NCI-H2196 treated with DMSO at 0.1 percent for 48 hours (cell line): Measurements from ENCODE around the gene SLC48A1.

Source experiments
- DNase-seq: peaks from one replicate; lab custom pipeline; 2025; ENCODE audit not compliant: unreplicated experiment; lab: John Stamatoyannopoulos, UW

Gene SLC48A1

DNA sequence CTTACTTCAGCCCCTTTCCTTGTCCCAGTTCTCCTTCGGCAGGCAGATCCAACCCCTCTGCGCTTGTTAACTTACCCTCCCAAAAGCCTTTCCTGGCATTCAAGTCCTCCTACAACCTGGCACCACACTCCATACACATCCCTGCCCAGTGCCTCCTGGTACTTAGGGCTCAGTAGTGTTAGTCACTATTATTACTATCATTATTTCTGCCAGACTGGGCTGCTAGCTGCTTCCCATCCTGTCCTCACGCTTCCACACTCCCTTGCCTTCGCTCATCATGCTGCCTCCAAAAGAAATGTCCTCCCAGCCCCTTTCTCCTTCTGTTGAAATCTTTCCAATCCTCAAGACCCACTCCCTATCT lies 48.3 kb downstream of the SLC48A1 start:
- DNase-seq, result no peak

- no peak for DNase-seq
Measured at GRCh38 chr12:47822401-47822800, 49.4 kb downstream of the SLC48A1 start.

- DNase-seq, result no peak
Measured at GRCh38 chr12:47822863-47823262, 49.8 kb downstream of the SLC48A1 start.

GRCh38 chr12:47823422-47824086 lies 50.5 kb downstream of the SLC48A1 start:
- DNase-seq, result no peak

GRCh38 chr12:47824198-47824597 lies 51.2 kb downstream of the SLC48A1 start:
- DNase-seq, result no peak

GRCh38 chr12:47824635-47825034 lies 51.6 kb downstream of the SLC48A1 start:
- DNase-seq, result no peak

GRCh38 chr12:47825173-47825639 lies 52.2 kb downstream of the SLC48A1 start:
- DNase-seq, result no peak

GRCh38 chr12:47828008-47828975 lies 55.3 kb downstream of the SLC48A1 start:
- no peak for DNase-seq

DNA sequence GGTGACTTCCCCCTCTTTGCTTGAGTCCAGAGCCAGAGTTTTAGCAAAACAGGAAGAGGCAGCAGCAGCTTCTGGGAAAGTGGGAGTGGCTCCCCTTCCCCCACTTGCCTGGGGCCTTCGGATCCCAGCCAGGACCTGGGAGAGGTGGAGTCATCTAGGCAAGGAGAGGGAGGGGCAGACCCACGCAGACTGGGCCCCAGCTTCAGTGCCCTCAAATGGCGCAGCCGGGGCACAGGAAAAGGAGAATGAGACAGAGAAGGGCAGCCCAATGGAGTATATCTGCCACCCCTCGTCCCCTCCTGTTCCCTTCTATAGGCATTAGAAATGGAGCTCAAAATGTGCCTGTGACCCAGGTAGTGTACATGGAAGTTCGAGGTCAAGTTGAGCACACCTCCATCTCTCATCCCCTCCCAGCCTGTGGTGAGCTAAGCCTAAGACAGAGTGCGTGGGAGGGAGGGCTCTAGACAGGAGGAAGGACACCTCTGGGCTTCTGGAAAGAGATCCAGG lies 56.0 kb downstream of the SLC48A1 start:
- no peak for DNase-seq

- no peak for DNase-seq
Measured at GRCh38 chr12:47829584-47829983, 56.5 kb downstream of the SLC48A1 start.
